HG03103 (cell line): ENCODE data around the gene TMC1.

Experiments
- ATAC-seq: cut with Tn5 transposase; IDR thresholded peaks from one replicate; pipeline ENCODE4 v1.9.1; 2021; ENCODE audit warnings: low read depth; ENCODE audit not compliant: unreplicated experiment

Gene TMC1

DNA sequence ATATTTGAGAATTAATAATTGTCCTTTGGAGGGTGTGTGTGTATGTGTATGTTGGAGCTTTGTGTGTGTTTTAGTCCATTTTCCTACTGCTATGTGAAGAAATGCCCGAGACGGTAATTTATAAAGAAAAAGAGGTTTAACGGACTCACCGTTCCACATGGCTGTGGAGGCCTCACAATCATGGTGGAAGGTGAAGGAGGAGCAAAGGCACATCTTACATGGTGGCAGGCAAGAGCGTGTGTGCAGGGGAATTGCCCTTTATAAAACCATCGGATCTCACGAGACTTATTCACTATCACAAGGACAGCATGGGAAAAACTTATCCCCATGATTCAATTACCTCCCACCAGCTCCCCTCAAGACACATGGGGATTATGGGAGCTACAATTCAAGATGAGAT is 44.1 kb downstream of the TMC1 start:
- ATAC-seq = no peak

DNA sequence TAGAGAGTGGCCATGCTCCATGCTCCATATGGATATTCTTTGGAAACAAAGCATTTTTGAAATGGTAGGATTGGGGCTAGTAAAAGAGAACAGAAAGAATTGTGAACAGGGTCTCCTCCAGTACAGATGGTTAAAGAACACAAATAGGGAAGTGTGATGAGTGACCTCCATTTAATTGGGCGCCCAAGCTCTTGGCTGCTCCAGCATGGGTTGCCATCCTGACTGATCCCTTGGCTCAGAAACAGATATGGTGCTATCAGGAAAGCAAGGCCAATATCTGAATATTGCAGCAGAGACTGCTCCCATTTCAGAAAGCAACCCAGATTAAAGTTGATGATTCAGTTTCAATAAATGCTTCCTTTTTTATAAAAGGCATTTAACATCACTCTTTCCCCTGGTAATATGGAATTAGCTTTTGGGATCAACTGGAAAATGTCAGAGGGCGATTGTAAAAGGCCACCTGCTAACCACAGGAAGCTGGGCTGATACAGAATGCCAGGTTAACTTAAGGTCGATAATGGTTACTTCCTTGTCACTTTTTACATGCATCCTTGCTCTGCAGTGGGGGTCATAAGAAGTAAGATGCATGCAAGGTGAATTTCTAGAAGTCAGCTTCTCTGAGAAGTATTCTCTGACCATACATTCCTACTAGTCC is 52.9 kb downstream of the TMC1 start:
- no peak for ATAC-seq

DNA sequence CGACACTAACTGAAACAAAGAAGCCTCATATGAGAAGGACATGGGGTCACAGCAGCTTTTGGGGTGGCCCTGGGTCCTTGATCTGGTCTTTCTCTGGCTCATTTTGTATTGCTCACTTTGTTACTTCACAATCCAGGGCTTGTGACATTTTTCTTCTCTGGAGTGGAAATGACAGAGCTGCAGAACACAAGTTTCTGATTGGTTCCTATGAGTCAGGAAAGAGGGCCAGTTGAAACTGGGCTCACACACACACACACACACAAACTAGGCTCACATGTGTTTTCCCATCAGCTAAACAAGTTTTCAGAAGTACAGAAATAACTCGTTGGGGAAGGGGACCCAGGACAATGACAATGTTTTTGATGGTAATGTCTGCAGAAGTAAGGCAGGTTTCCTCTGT is 54.3 kb downstream of the TMC1 start:
- no peak for ATAC-seq

DNA sequence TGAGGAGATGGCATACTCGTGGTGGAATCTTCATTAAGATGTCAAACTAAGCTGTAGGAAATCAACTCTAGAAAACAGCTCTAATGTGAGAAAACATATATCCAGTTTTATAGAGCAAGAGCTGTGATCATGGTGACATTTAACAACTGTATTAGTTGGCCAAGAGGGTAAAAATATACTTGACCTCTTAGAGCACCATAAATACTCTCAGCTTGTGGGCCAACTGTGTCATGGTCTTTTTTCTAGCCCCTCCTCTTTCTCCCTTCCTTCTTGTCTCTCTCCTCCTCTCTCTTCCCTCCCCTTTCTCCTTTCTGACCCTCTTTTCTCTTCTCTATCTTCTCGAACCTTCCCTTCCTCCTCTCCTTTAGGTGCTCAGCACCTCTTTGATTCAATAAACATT is 54.7 kb downstream of the TMC1 start:
- no peak for ATAC-seq

DNA sequence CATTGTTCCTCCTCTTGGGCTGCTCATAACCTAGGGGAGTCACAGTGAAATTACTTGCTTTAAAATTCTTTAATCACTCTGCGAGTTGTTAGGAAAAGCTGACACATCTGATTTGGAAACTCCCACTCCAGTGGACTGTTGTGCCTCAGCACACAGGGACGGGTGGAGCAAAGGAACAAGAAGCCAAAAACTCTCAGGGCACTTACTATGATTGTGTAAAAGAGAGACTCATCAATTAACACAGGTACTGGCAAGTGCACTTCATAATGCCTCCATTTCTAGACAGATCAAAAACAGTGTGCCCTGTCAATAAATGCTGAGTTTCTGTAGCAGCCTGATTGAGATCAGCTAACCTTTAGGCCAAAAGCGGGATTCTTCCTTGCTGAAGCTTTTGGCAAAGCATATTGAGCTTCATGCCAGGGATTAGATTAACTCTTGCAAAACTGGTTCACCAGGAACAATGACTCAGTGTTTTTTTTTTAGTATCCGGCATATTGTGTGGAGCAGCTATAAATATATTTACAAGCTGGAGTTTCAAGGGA is 55.9 kb downstream of the TMC1 start:
- no peak for ATAC-seq

DNA sequence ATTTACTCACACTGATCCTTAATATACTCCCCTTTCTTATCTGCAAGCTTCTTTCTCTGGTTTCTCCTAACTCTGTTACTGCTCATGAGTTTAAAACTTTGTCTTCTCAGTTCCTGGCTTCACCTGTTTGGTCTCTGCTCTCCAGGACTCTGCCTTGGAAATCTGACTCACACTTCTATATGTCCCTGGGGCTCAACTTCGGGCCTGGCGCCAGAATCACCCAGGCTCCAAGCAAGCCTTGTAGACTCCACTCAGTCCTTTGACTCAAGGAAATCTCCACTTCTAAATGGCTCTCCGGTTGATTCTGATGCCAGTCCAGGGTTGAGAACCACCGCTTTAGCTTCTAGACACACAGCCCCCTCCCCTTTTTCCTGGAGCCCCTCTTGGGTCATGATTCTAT is 57.8 kb downstream of the TMC1 start:
- no peak for ATAC-seq

DNA sequence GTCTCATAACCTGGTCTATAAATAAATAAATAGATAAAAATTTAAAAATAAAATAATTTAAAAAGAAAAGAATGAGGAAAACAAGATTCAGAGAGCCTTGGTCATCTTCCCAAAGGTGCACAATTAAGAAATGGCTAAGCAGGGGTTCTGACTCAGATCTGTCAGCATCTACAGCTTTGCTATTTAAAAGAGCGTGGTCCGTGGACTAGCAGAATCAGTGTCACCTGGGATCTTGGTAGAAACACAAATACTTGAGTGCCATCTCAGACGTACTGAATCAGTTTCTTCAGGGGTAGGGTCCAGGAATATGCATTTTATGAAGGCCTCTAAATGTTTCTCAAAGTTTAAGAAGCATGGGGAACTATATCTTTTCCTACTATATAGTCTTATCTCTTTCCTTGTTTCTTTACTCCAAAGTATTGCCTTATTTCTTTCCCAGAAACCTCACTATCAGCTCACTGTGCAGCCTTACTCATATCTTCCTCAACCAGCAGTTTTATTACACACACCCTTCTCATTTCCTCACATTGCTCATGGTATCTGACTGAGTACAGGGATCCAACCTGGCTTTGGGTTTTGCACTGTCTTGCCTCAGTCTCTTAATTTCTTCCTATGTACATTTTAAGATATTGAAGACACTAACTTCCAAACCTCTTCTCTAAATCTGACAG is 58.6 kb downstream of the TMC1 start:
- no peak for ATAC-seq

DNA sequence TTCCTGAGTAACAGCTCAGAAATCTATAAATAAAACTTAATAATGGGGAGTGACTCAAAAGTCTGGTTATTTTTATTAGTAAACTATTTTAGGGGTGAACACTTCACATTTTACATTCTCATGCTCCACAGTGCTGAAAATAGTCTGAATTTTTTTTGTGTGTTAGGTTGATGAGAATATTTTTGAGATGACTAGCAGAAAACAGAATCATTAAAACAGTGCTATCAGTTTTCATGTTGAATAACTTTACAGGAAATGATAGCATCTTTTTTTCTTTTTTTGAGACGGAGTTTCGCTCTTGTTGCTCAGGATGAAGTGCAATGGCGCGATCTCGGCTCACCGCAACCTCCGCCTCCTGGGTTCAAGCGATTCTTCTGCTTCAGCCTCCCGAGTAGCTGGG is 60.3 kb downstream of the TMC1 start:
- no peak for ATAC-seq

DNA sequence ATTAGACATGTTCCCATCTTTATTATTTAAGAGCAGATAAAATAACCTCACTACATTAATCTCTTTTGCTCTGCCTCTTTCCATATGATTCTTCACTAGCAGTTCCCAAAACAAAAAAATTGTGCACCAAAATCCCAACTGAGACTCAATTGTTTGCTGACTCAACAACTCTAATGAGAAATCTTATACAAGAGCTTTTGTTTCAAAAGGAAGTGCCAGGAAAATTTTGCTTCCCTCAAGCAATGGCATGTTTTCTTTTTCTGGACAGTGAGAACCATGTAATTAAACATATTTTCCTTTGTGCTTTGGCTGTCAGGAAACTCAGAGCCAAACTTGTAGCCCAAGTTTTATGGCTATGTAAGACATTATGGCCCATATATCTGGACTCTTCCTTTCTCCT is 62.0 kb downstream of the TMC1 start:
- ATAC-seq = no peak

DNA sequence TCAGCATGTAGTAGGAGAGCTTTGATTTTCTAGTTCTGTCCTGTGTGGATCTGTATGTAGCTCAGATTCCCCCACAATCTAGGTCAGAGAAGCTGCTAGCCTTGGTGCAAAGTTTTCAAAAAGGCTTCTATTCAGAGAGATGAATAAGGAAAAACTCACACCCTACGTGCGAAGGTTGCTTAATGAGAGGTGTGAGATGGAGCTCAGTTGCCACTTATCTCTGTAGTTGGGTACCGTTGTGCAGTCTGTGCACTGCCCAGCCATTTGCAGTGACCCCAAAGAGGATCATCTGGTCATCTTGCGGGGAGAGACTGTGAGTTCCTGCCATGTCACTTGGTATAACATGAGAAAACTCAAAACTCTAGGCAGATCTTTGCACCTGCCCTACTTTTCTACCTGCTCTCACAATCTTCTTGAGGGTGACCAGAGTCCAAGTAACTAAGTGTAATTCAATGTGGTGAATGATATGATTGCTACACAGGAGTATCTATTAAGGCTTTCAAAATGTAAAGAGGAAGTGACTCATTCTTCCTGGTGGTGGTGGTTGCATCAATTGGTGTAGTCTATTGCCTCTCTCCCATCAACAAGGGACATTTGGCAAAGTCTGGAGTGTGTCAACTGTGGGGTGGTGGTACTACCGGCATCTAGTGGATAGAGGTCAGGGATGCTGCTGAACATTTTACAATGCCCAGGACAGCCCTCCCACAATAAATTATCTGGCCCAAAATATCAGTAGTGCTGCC is 65.2 kb downstream of the TMC1 start:
- peak; percentile 69 for ATAC-seq

DNA sequence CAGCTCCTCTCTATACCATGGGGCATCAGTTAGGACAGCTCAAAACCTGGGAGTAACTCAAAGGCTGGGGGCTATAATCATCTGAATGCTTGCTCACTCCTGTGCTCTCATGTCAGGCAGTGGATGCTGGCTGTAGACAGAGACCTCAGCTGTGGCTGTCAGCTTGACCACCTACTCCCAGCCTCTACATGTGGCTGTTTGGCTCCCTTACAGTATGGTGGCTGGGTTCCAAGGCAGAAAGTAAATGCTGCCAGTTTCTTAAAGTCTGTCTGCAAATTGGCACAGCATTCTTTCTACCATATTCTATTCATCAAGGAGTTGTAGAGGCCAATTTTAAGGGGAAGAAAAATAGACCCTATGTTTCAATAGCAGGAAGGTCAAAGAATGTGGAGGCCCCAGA is 66.9 kb downstream of the TMC1 start:
- no peak for ATAC-seq

DNA sequence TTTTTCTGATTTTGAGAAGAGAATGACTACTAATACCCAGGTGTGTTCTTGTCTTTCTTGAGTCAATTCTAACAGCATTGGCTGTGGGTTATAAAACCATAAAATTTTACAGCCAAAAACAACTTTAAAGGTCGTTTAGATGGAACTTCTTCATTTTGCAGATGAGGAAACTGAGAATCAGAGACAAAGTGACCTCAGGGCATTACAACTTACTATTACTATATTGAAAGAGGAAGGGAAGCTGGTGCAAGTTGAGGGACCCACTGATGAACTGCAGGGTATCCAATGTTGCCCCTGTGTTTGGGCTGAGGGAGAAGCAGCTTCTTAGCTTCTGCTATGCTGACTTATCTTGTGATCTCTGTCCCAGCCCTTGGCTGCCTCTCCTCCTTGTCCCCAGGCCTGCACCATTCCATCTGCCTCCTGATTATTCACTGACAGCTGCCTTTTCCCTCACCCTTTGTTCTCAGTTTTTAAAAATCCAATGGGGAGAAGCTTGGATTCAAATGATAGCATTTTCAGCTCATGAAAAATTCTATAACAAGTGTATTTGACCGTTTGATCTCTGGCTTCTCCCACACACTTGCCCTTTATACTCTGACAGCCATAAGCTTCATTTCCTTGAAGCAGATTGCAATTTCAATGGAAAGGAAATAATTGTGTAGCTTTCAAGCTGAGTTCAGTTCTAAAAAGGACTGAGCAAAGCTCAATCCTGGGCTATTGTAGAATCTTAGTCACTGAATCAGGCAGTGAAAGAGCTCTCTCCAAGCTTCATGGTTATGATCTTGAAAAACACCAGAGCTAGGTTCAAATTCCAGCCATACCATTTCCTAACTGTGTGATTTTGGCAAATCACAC is 68.5 kb downstream of the TMC1 start:
- ATAC-seq = no peak

DNA sequence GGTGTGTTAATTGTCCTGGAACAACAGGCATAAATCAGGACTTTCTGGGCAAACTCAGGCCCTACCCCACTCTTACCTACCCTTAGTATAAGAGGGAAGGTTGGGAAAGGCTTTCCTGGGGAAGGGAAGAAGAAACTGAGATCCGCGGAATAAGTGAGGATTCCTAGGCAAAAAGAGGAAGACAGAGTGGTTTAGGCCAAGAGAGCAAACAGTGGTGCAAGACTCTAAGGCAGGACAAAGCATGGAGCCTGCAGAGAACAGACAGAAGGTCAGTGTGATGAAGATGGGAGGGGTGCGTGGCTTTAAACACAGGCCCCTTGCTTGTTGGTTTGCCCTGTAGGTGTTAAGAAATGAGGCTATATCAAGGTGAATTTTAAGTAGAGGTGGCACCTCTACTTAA is 69.4 kb downstream of the TMC1 start:
- ATAC-seq = no peak

DNA sequence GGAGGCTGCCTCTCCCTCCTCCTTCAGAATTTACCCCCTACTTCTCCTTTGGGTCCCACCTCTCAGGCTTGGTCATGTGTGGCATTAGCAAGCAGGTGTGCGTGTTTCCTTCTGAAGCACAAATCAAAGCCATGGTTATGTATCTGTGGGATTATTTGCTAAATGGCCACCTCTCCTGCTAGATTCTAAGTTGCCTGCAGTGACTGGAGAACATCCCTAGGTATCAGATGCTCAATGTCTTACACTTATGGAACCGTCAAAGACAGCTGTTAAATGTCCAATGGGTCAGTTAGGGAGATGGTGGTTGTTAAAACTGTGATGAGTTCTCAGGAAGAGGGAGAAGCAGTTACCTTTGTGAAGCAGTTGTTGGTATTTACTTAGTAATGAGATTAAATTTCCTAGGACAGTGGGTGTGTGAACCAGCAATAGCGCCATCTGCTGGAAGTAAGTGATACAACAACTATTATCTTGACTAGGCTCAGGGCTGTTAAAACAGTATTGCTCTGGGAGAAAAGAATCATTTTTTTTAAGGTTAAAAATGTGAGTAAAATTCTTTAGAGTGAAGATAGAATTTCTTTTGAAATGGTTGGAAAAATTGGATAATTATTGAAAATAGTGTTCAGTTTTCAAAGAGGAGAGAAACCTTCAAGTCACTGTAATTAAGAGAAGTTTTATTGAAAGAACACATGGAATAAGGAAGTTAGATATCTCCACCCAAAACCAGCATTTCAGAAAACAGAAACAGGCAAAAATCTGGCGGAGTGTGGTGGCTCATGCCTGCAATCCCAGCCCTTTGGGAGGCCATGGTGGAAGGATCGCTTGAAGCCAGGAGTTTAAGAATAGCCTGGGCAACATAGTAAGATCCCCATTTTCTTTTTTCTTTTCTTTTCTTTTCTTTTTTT is 71.3 kb downstream of the TMC1 start:
- ATAC-seq = peak; percentile 62

DNA sequence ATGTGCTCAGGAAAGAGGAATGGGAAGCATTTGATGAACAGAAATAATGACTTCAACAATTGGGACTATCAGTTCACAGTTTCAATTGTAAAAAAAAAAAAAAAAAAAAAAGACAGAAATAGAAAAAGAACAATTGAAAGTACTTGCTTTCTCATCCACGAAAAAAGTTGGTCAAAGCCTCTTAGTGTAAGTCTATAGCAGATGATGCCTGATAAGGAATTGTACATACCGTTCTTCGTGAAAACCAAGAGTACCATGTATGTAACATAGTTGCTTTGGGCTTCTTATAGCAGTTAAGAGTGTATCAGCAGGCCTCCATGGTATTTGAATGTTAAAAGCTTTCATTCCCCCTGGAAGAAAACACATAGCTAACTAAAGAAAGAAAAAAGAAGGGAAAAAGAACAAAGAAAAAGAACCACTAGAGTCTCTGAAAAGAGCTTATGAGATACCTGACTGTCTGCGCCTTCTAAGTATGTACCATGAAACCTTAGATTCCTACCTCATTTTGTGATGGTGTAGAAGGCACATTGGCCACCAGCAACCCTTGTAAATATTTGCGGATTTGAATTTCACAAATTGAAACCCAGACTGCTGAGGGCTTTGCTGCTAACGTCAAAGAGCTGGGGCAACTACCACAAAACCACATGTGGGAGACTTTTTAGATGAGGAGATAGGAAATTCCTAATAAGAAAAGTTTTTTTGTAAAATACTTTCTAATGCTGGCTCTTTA is 75.2 kb downstream of the TMC1 start:
- no peak for ATAC-seq

DNA sequence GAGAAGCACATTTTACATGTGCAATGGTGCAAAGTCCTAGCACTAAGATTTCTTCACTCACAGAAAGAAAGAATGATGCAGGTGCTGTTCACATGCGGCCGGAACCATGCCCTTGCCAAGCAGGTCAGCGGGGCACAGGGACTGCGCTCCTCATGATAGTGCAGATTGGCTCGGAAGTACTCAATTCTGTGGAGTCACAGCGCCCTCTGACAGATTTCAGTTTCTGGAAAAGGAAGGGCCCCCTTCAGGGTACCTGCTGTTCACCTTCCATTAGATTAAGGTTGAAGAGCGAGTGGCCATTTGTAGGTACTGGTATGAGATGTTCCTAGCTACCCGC is 75.7 kb downstream of the TMC1 start:
- no peak for ATAC-seq

DNA sequence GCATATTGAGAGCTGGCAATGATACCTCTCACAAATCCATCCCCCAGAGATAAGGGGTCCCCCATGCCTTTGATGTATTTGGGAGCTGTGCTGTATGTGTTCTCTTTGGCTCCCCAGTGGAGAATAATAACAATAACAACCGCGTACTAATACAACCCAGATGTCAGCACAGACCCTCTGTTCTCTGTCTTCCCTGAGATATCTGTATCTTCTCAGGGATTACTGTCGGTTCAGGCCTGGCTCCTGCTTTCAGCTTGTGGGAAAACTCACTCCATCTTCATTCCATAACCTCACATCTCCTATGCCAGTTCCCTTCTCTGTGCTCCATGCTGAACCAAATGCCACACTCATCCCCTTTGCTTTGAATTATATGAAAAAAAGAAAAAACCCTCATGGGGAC is 76.2 kb downstream of the TMC1 start:
- ATAC-seq = no peak

DNA sequence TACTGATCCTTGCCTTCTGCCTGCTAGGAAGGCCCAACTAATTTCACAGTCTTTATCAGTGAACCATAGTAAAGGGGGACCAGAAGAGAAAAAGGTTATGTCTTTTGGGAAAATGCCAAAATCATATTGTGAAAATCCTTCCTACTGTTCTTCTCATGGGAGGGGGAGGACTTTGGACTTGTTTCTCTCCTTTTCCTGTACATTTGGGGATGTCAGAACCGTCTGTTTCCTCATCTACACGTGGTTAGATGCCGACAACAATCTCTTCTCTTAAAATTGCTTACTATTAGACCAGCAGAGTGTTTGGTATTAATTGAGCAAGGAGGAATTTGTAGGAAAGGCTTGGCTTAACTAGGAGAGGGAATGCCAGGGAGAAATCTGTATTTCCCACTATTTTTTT is 77.2 kb downstream of the TMC1 start:
- no peak for ATAC-seq

DNA sequence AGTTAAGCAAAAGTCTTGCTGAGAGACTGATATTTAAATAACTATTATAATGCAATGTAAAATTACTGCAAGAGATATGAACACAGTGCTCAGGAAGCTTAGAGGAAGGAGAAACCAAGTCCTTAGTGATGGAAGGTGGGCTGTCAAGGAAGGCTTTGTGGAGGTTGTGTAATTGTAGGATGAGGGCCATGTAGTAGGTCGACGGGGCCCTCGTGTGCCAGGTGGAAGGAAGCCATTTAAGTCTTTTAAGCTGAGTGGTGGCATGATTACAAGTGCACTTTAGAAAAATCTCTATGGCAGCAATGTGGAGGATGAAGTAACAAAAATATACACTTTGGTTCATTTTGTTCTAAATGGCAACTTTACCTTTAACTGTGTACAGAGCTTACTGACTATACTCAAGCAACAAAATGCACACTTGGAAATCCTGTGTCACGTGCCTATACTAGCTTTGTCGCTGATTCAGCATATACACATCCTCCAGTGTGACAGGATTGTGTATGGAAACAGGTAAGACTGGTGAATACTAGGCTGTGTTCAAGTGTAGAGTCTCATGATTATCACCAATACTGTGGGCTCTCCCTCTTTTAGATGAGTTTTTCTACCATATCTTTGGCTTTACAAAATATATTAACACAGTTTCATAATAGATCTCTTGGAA is 78.6 kb downstream of the TMC1 start:
- ATAC-seq = no peak
